ENCODE results near the gene FOSL2. TPM values are rescaled to one million over a fixed set of nuclear protein-coding genes. Genes with fewer than 3 reads are reported as not detected.

FOSL2 gene
- total RNA-seq, 1 donor from 2014 or later, result 82.6 TPM

- Mint-ChIP-seq H3K27ac (ENCODE audit: unreplicated experiment) (no peak overlapping the region), H3K27me3 (ENCODE audit: unreplicated experiment) (no peaks in the 10 kb centered on the region), H3K36me3 (ENCODE audit: unreplicated experiment) (peaks cover 4% of the 10 kb centered on the region), H3K9me3 (ENCODE audit: unreplicated experiment) (no peaks in the 10 kb centered on the region), H3K4me3 (ENCODE audit: unreplicated experiment) (no peak overlapping the region), H3K4me1 (ENCODE audit: unreplicated experiment) (peaks cover 40% of the 10 kb centered on the region)
- TF ChIP-seq CTCF (IDR thresholded peaks at IDR 0.05), result no peak
- no peak for DNase-seq (ENCODE audit: extremely low spot score, unreplicated experiment)
Observed at GRCh38 chr2:28394997-28395333, 2.3 kb downstream of the FOSL2 start.

- Mint-ChIP-seq H3K27me3 (ENCODE audit: unreplicated experiment) (no peaks in the 10 kb centered on the region), H3K9me3 (ENCODE audit: unreplicated experiment) (no peaks in the 10 kb centered on the region), H3K27ac (ENCODE audit: unreplicated experiment) (no peak overlapping the region), H3K4me1 (ENCODE audit: unreplicated experiment) (peaks cover 43% of the 10 kb centered on the region), H3K4me3 (ENCODE audit: unreplicated experiment) (no peak overlapping the region), H3K36me3 (ENCODE audit: unreplicated experiment) (peaks cover 4% of the 10 kb centered on the region)
- no peak for TF ChIP-seq CTCF (IDR thresholded peaks at IDR 0.05)
- DNase-seq (ENCODE audit: extremely low spot score, unreplicated experiment), result no peak
Observed at GRCh38 chr2:28395334-28396061, 2.8 kb downstream of the FOSL2 start.

- Mint-ChIP-seq H3K4me3 (ENCODE audit: unreplicated experiment) (no peak overlapping the region), H3K27me3 (ENCODE audit: unreplicated experiment) (no peaks in the 10 kb centered on the region), H3K4me1 (ENCODE audit: unreplicated experiment) (peaks cover 46% of the 10 kb centered on the region), H3K27ac (ENCODE audit: unreplicated experiment) (peak overlapping the region; percentile 78), H3K36me3 (ENCODE audit: unreplicated experiment) (peaks cover 11% of the 10 kb centered on the region), H3K9me3 (ENCODE audit: unreplicated experiment) (no peaks in the 10 kb centered on the region)
- DNase-seq (ENCODE audit: extremely low spot score, unreplicated experiment), result no peak
- no peak for TF ChIP-seq CTCF (IDR thresholded peaks at IDR 0.05)
Observed at GRCh38 chr2:28397043-28397381, 4.4 kb downstream of the FOSL2 start.

- no peaks in the 10 kb centered on the region for H3K27me3 Mint-ChIP-seq (ENCODE audit: unreplicated experiment)
- DNase-seq (ENCODE audit: extremely low spot score, unreplicated experiment), result no peak
- peaks cover 13% of the 10 kb centered on the region for H3K36me3 Mint-ChIP-seq (ENCODE audit: unreplicated experiment)
- peak overlapping the region; percentile 45 for H3K4me3 Mint-ChIP-seq (ENCODE audit: unreplicated experiment)
- no peaks in the 10 kb centered on the region for H3K9me3 Mint-ChIP-seq (ENCODE audit: unreplicated experiment)
- H3K4me1 Mint-ChIP-seq (ENCODE audit: unreplicated experiment), result peaks cover 54% of the 10 kb centered on the region
- TF ChIP-seq CTCF (IDR thresholded peaks at IDR 0.05), result no peak
- peak overlapping the region; percentile 78 for H3K27ac Mint-ChIP-seq (ENCODE audit: unreplicated experiment)
Observed at GRCh38 chr2:28398101-28398834, 5.6 kb downstream of the FOSL2 start.

- Mint-ChIP-seq H3K27ac (ENCODE audit: unreplicated experiment) (peak overlapping the region; percentile 78), H3K36me3 (ENCODE audit: unreplicated experiment) (peaks cover 23% of the 10 kb centered on the region)
Observed at GRCh38 chr2:28399289-28399688, 6.6 kb downstream of the FOSL2 start.

More at GRCh38 chr2:28399289-28399688, 6.6 kb downstream of the FOSL2 start:
- TF ChIP-seq CTCF (IDR thresholded peaks at IDR 0.05), result no peak
- no peaks in the 10 kb centered on the region for H3K9me3 Mint-ChIP-seq (ENCODE audit: unreplicated experiment)
- no peak for DNase-seq (ENCODE audit: extremely low spot score, unreplicated experiment)
- H3K4me1 Mint-ChIP-seq (ENCODE audit: unreplicated experiment), result peaks cover 64% of the 10 kb centered on the region
- no peaks in the 10 kb centered on the region for H3K27me3 Mint-ChIP-seq (ENCODE audit: unreplicated experiment)
- H3K4me3 Mint-ChIP-seq (ENCODE audit: unreplicated experiment), result no peak overlapping the region

All from osteocyte (in vitro differentiated cells).